IPS-18a (cell line): Measurements from ENCODE around the gene SPATA16.
"Not testable (repeated sequence)": the region's sequence is repeated elsewhere in the genome, so short reads cannot be mapped to it uniquely, and the experiment has no call there.

Source experiments
- H3K27ac ChIP-seq: one replicate; pipeline ENCODE4 v1.5.1; 2013; ENCODE audit warnings: low read length
- H3K27me3 ChIP-seq: one replicate; pipeline ENCODE4 v1.6.1; 2013; ENCODE audit warnings: mild to moderate bottlenecking, low read length; ENCODE audit not compliant: control insufficient read depth, insufficient read depth
- H3K36me3 ChIP-seq: one replicate; pipeline ENCODE4 v1.6.1; 2013; ENCODE audit warnings: low read depth, low read length; ENCODE audit not compliant: control insufficient read depth
- H3K4me1 ChIP-seq: one replicate; pipeline ENCODE4 v1.6.1; 2013; ENCODE audit warnings: low read depth, low read length; ENCODE audit not compliant: control insufficient read depth
- H3K4me3 ChIP-seq: one replicate; pipeline ENCODE4 v1.5.1; 2013; ENCODE audit warnings: low read length
- H3K9ac ChIP-seq: one replicate; pipeline ENCODE4 v1.6.1; 2013; ENCODE audit warnings: mild to moderate bottlenecking, low read length, moderate library complexity
- H3K9me3 ChIP-seq: one replicate; pipeline ENCODE4 v1.6.1; 2013; ENCODE audit warnings: low read depth, low read length; ENCODE audit not compliant: control insufficient read depth

The SPATA16 gene

GRCh38 chr3:172973799-172974198 lies 167.2 kb downstream of the SPATA16 start:
- Histone ChIP-seq H3K36me3 (no peaks in the 10 kb centered on the region), H3K27me3 (no peaks in the 10 kb centered on the region), H3K4me1 (no peaks in the 10 kb centered on the region), H3K27ac (no peak overlapping the region), H3K9ac (no peak overlapping the region), H3K9me3 (no peaks in the 10 kb centered on the region), H3K4me3 (no peak overlapping the region)

GRCh38 chr3:172972717-172973116 lies 168.3 kb downstream of the SPATA16 start:
- H3K9me3 ChIP-seq, result no peaks in the 10 kb centered on the region
- H3K27ac ChIP-seq, result no peak overlapping the region
- no peak overlapping the region for H3K9ac ChIP-seq
- no peak overlapping the region for H3K4me3 ChIP-seq
- H3K36me3 ChIP-seq, result no peaks in the 10 kb centered on the region
- no peaks in the 10 kb centered on the region for H3K4me1 ChIP-seq
- H3K27me3 ChIP-seq, result no peaks in the 10 kb centered on the region

DNA sequence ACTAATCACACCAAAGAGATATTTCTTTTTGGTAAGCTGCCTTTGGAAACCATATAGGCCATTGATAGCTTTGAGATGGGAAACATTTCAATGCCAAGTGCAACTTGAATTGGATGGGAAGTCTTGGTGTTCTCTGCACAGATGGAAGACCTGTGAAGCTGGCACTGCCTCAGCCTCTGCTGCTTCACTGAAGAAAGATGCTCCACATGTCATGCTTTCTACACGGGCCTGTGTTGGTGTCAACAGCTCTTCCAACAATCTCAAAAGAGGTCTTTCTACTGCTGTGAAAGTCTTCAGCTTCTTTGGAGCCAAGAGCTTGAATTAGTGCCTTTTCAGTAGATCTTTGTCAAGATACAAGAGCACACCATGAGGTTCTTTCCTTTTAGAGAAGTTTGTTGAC lies 169.0 kb downstream of the SPATA16 start:
- no peak overlapping the region for H3K27ac ChIP-seq
- H3K9ac ChIP-seq, result no peak overlapping the region
- H3K36me3 ChIP-seq, result no peaks in the 10 kb centered on the region
- H3K9me3 ChIP-seq, result no peaks in the 10 kb centered on the region
- H3K4me1 ChIP-seq, result no peaks in the 10 kb centered on the region
- no peaks in the 10 kb centered on the region for H3K27me3 ChIP-seq
- no peak overlapping the region for H3K4me3 ChIP-seq

- Histone ChIP-seq H3K9ac (no peak overlapping the region), H3K27me3 (no peaks in the 10 kb centered on the region), H3K9me3 (no peaks in the 10 kb centered on the region), H3K27ac (no peak overlapping the region), H3K4me1 (no peaks in the 10 kb centered on the region), H3K4me3 (no peak overlapping the region), H3K36me3 (no peaks in the 10 kb centered on the region)
These were observed 172.4 kb downstream of the SPATA16 start for GRCh38 chr3:172968646-172969045.

DNA sequence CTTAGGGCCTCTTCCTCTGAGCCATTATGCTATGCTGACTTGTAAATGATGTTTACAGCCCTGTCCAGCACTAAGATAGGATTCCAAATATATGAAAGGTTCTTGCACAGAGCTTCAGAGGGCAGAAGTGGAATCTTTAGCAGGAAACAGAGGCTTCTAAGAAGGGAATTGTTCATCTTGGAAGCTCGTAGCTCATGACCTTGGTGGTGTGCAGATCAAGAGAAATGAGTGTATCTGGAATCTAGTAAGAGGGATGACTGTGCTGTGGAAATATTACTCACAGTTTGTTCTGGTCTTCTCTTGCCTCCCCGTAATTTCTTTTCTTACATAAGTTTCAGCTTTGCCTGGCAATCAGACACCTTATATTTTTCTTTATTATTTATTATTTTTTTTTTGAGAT lies 175.8 kb downstream of the SPATA16 start:
- no peak overlapping the region for H3K4me3 ChIP-seq
- H3K36me3 ChIP-seq, result no peaks in the 10 kb centered on the region
- H3K9ac ChIP-seq, result no peak overlapping the region
- H3K4me1 ChIP-seq, result no peaks in the 10 kb centered on the region
- no peaks in the 10 kb centered on the region for H3K27me3 ChIP-seq
- H3K27ac ChIP-seq, result no peak overlapping the region
- no peaks in the 10 kb centered on the region for H3K9me3 ChIP-seq

- H3K9me3 ChIP-seq, H3K4me3 ChIP-seq, H3K4me1 ChIP-seq, H3K36me3 ChIP-seq, H3K27me3 ChIP-seq, H3K27ac ChIP-seq, H3K9ac ChIP-seq: not testable (repeated sequence)
These were observed 180.3 kb downstream of the SPATA16 start for GRCh38 chr3:172960626-172961182.

DNA sequence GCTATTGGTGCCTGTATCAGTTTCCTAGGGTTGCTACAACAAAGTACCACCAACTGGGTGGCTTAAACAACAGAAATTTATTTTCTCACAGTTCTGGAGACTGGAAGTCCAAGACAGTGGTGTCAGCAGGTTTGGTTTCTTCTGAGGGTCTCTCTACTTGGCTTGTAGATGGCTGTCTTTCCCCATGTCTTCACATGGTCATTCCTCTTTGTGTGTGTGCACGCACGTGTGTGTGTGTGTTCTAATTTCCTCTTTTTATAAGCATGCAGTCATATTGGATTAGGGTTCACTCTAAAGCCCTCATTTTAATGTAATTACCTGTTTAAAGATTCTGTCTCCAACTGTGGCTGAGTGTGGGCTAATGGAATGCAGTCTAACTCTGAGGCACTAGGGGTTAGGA lies 182.5 kb downstream of the SPATA16 start:
- no peak overlapping the region for H3K27ac ChIP-seq
- H3K9ac ChIP-seq, result no peak overlapping the region
- H3K27me3 ChIP-seq, result no peaks in the 10 kb centered on the region
- H3K4me3 ChIP-seq, result no peak overlapping the region
- no peaks in the 10 kb centered on the region for H3K9me3 ChIP-seq
- H3K36me3 ChIP-seq, result no peaks in the 10 kb centered on the region
- no peaks in the 10 kb centered on the region for H3K4me1 ChIP-seq

GRCh38 chr3:172953571-172953970 lies 187.5 kb downstream of the SPATA16 start:
- no peaks in the 10 kb centered on the region for H3K36me3 ChIP-seq
- no peak overlapping the region for H3K4me3 ChIP-seq
- H3K9ac ChIP-seq, result no peak overlapping the region
- no peak overlapping the region for H3K27ac ChIP-seq
- H3K27me3 ChIP-seq, result no peaks in the 10 kb centered on the region
- H3K9me3 ChIP-seq, result no peaks in the 10 kb centered on the region
- H3K4me1 ChIP-seq, result no peaks in the 10 kb centered on the region

DNA sequence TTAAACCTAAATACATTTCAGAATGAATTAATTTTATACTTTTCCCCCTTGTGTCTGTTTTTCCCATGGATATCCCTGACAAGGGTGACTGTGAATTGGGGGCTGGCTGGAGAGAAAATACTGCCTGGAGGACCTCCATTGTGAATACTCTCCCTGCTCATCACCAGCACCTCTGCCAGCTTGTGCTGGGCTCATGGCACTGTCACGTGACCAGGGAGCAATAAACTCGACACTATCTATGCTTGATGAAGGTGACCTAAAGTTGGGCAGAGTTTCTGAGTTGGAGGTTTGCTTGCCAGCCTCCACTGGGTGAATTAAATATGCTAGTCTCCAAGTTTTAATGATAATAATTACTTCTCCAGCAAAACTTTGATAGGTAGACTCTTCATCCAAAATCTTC lies 189.5 kb downstream of the SPATA16 start:
- no peak overlapping the region for H3K9ac ChIP-seq
- H3K36me3 ChIP-seq, result no peaks in the 10 kb centered on the region
- H3K9me3 ChIP-seq, result no peaks in the 10 kb centered on the region
- no peaks in the 10 kb centered on the region for H3K4me1 ChIP-seq
- no peaks in the 10 kb centered on the region for H3K27me3 ChIP-seq
- H3K4me3 ChIP-seq, result no peak overlapping the region
- no peak overlapping the region for H3K27ac ChIP-seq

DNA sequence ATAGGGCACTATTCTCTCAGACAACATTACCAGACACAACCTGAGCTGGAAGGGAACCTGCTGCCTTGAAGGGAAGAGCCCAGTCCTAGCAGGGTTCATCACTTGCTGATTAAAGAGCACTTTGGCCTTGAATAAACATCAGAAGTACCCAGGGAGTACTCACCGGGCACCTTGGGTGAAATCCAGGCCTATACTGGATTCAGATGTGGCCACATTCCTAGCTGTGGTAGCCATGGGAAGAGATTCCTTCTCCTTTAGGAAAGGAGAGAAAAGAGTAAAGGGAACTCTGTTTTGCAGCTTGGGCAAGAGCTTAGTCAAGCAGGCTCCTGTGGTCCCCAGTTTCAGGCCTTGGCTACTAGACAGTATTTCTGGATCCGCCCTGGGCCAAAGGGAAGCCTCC lies 195.0 kb downstream of the SPATA16 start:
- Histone ChIP-seq H3K4me3 (no peak overlapping the region), H3K9me3 (no peaks in the 10 kb centered on the region), H3K9ac (no peak overlapping the region), H3K4me1 (no peaks in the 10 kb centered on the region), H3K27me3 (no peaks in the 10 kb centered on the region), H3K27ac (no peak overlapping the region), H3K36me3 (no peaks in the 10 kb centered on the region)

DNA sequence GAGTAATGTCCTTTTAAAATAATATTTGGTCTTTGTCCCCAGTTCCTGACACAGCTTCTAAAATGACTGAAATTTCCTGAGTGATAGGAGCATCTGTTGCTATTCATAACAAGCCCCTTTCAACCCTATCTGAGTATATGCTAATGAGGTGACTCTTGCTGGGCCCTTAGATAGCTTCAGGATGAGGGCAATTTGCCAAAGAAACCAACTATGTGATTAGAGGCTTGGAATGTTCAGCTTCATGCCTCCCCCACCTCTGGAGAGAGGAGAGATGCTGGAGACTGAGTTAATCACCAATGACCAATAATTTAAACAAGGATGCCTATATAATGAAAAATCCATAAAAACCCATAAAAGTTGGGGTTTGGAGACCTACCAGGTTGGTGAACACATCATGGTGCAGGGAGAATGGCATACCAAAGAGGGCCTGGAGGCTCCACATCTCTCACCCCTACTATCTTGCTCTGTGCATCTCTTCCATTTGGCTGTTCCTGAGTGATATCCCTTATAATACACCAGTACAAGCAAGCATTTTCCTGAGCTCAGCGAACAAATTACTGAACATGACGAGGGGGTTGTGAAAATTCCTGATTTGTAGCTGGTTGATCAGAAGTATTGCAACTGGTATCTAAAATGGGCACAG lies 201.3 kb downstream of the SPATA16 start:
- Histone ChIP-seq H3K27ac (no peak overlapping the region), H3K4me1 (peaks cover 13% of the 10 kb centered on the region), H3K9me3 (no peaks in the 10 kb centered on the region), H3K27me3 (no peaks in the 10 kb centered on the region), H3K36me3 (no peaks in the 10 kb centered on the region), H3K4me3 (no peak overlapping the region), H3K9ac (no peak overlapping the region)

- Histone ChIP-seq H3K36me3 (no peaks in the 10 kb centered on the region), H3K9ac (no peak overlapping the region), H3K27me3 (no peaks in the 10 kb centered on the region), H3K27ac (no peak overlapping the region), H3K4me3 (no peak overlapping the region), H3K9me3 (no peaks in the 10 kb centered on the region), H3K4me1 (peaks cover 13% of the 10 kb centered on the region)
These were observed 202.2 kb downstream of the SPATA16 start for GRCh38 chr3:172938788-172939187.
